GM23338 (cell line): ENCODE results near the gene ACSBG1.

ENCODE experiments used
- CTCF ChIP-seq, 2 experiments: fragments of 200-600 bp in 1 of 2; sonication (generic) in 1 of 2; conservative IDR thresholded peaks; 2 replicates each; pipeline versions ENCODE4 v1.5.1 to v1.6.1; 2016 to 2017; ENCODE audit warnings: antibody characterized with exemption in 2 of 2, low read depth in 2 of 2, mild to moderate bottlenecking in 2 of 2, moderate library complexity in 1 of 2
- EZH2 ChIP-seq: fragments of 200-600 bp; sonication (generic); IDR thresholded peaks from one replicate; pipeline ENCODE4 v1.8.0; 2017; ENCODE audit warnings: antibody characterized with exemption, mild to moderate bottlenecking, low read depth; ENCODE audit not compliant: unreplicated experiment
- POLR2AphosphoS5 ChIP-seq: IDR thresholded peaks from 2 replicates; pipeline ENCODE4 v1.6.1; 2016; ENCODE audit warnings: antibody characterized with exemption, low read depth
- ZNF331 ChIP-seq: fragments of 250-450 bp; sonication (Bioruptor Pico); IDR thresholded peaks from 2 replicates; pipeline ENCODE4 v1.5.0; 2020; ENCODE audit warnings: low read depth, mild to moderate bottlenecking, moderate library complexity

GRCh38 chr15:78210349-78210717, 24.0 kb downstream of the ACSBG1 start:
- TF ChIP-seq CTCF (conservative IDR thresholded peaks at IDR 0.05; ENCODE audit: low read depth in 2 of 2) (no peak), ZNF331 (no peak), EZH2 (no peak), POLR2AphosphoS5 (no peak)
